ENCODE results near the gene CDKN2AIP.
A peak's percentile ranks its signal among the peaks of the same experiment; 100 is the strongest.

Gene CDKN2AIP

DNA sequence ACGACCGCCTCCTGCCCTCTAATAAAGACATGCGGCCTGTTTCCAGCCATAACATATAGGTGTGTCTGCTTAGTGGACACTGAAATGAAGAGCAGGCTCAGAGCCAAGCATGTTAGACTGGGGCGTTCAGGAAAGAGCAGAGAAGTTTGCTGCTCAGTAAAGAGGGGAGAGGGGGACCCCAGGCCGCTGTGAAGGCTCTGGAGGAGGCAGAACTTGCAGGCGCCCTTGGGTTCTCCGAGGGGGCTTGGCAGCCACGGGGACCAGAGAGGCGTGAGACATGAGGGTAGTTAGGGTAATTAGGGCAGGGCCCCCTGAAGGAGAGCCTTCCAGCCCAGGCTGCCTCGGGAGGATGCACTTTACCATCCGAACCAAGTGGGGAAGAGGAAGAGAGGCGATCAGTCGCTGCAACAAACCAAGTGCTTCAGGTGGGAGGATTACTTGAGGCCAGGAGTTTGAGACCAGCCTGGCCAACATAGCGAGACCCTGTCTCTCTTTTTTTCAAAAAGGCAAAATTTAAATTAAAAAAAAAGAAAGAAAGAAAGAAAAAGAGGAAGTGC, 46.6 kb upstream of the CDKN2AIP start:
- TF ChIP-seq, protein P1, sequence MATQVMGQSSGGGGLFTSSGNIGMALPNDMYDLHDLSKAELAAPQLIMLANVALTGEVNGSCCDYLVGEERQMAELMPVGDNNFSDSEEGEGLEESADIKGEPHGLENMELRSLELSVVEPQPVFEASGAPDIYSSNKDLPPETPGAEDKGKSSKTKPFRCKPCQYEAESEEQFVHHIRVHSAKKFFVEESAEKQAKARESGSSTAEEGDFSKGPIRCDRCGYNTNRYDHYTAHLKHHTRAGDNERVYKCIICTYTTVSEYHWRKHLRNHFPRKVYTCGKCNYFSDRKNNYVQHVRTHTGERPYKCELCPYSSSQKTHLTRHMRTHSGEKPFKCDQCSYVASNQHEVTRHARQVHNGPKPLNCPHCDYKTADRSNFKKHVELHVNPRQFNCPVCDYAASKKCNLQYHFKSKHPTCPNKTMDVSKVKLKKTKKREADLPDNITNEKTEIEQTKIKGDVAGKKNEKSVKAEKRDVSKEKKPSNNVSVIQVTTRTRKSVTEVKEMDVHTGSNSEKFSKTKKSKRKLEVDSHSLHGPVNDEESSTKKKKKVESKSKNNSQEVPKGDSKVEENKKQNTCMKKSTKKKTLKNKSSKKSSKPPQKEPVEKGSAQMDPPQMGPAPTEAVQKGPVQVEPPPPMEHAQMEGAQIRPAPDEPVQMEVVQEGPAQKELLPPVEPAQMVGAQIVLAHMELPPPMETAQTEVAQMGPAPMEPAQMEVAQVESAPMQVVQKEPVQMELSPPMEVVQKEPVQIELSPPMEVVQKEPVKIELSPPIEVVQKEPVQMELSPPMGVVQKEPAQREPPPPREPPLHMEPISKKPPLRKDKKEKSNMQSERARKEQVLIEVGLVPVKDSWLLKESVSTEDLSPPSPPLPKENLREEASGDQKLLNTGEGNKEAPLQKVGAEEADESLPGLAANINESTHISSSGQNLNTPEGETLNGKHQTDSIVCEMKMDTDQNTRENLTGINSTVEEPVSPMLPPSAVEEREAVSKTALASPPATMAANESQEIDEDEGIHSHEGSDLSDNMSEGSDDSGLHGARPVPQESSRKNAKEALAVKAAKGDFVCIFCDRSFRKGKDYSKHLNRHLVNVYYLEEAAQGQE (IDR thresholded peaks at IDR 0.05; ENCODE audit: insufficient replicate concordance, low read depth) = no peak
- TF ChIP-seq, protein P2, sequence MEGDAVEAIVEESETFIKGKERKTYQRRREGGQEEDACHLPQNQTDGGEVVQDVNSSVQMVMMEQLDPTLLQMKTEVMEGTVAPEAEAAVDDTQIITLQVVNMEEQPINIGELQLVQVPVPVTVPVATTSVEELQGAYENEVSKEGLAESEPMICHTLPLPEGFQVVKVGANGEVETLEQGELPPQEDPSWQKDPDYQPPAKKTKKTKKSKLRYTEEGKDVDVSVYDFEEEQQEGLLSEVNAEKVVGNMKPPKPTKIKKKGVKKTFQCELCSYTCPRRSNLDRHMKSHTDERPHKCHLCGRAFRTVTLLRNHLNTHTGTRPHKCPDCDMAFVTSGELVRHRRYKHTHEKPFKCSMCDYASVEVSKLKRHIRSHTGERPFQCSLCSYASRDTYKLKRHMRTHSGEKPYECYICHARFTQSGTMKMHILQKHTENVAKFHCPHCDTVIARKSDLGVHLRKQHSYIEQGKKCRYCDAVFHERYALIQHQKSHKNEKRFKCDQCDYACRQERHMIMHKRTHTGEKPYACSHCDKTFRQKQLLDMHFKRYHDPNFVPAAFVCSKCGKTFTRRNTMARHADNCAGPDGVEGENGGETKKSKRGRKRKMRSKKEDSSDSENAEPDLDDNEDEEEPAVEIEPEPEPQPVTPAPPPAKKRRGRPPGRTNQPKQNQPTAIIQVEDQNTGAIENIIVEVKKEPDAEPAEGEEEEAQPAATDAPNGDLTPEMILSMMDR (IDR thresholded peaks at IDR 0.05; ENCODE audit: insufficient read depth, low read length) = no peak
- TF ChIP-seq POLR2AphosphoS5 (IDR thresholded peaks at IDR 0.05; ENCODE audit: low read depth) (no peak), GABPA (IDR thresholded peaks at IDR 0.05; ENCODE audit: low read depth) (no peak), SPI1 (IDR thresholded peaks at IDR 0.05; ENCODE audit: borderline replicate concordance, low read depth) (no peak)
- no peak for DNase-seq (ENCODE audit: low read depth in 1 of 2, low spot score in 1 of 2)
- H3K27me3 ChIP-seq (ENCODE audit: insufficient read depth, poor library complexity, severe bottlenecking) = no peaks in the 10 kb centered on the region
- H3K27ac ChIP-seq (replicated peaks) = peak overlapping the region; percentile 86
- H3K4me3 ChIP-seq (replicated peaks; ENCODE audit: insufficient read depth, low read length) = no peak overlapping the region

DNA sequence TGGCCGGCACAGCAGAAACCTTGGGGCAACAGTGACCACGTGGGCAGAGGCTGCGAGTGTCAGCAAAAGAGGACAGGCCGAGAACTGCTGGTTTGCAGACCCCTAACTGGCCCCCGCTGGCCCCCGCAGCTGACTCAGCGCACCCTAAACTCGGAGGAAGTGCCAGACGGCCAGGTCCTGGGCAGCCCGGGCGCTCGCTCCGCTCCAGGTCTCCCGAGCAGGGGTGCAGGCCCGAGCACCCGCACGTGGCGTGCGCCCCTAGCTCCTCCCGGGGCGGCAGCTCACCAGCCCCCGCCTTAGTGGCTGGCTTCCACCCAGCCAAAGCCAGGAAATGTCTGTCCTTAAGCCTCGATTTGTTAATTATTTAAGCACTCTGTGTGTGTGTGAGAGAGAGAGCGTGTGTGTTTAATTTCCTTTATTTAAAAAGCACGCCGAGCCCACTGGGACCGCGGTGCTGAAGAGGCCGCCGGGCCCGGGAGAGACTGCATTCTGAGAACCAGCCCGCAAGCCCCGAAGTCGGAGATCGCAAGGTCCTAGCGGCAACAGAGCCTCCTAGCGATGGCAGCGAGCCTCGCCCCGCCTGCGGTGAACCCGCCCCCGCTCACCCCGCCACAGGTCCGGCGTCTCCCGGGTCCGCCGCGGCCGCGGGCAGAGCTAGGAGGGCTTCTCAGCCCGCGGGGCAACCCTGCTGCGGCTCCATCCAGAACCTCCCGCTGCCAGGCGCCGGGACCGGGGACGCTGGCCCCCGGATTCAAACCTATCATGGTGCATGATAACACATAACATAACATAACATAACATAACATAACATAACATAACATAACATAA, 45.9 kb upstream of the CDKN2AIP start:
- TF ChIP-seq, protein P1 (IDR thresholded peaks at IDR 0.05; ENCODE audit: insufficient replicate concordance, low read depth) = peak; percentile 17
- TF ChIP-seq, protein P2 (IDR thresholded peaks at IDR 0.05; ENCODE audit: insufficient read depth, low read length) = peak; percentile 14
- TF ChIP-seq GABPA (IDR thresholded peaks at IDR 0.05; ENCODE audit: low read depth) = no peak; the same call in 1 of the 2 replicates
- TF ChIP-seq POLR2AphosphoS5 (IDR thresholded peaks at IDR 0.05; ENCODE audit: low read depth) = peak; percentile 49
- peak; percentile 99 for TF ChIP-seq SPI1 (IDR thresholded peaks at IDR 0.05; ENCODE audit: borderline replicate concordance, low read depth)
- Histone ChIP-seq H3K4me3 (replicated peaks; ENCODE audit: insufficient read depth, low read length) (peak overlapping the region; percentile 23), H3K27ac (replicated peaks) (peak overlapping the region; percentile 86), H3K27me3 (ENCODE audit: insufficient read depth, poor library complexity, severe bottlenecking) (no peaks in the 10 kb centered on the region)
- DNase-seq (ENCODE audit: low read depth in 1 of 2, low spot score in 1 of 2) = peak; percentile 43 to 76

DNA sequence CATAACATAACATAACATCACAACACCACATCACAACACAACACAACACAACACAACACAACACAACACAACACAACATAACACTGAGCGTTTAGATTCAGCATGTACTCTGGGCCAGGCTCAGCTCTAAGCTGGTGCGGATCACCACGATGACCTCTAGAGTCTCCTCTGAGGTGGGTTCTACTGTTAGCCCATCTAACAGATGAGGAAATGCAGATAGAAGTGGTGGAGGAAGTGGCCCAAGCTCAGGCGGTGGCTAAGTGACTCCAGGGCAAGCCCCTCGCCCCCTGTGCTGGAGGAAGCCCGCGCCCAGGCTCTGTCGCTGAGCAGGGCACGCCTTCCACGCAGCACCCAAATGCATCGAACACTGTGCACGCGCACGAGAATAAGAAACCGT, 45.3 kb upstream of the CDKN2AIP start:
- peak overlapping the region; percentile 23 for H3K4me3 ChIP-seq (replicated peaks; ENCODE audit: insufficient read depth, low read length)
- no peaks in the 10 kb centered on the region for H3K27me3 ChIP-seq (ENCODE audit: insufficient read depth, poor library complexity, severe bottlenecking)
- no peak for DNase-seq (ENCODE audit: low read depth in 1 of 2, low spot score in 1 of 2)
- peak; percentile 13; the same call in 1 of the 2 replicates for TF ChIP-seq SPI1 (IDR thresholded peaks at IDR 0.05; ENCODE audit: borderline replicate concordance, low read depth)
- TF ChIP-seq GABPA (IDR thresholded peaks at IDR 0.05; ENCODE audit: low read depth) = no peak
- TF ChIP-seq, protein P1 (IDR thresholded peaks at IDR 0.05; ENCODE audit: insufficient replicate concordance, low read depth) = no peak
- TF ChIP-seq, protein P2 (IDR thresholded peaks at IDR 0.05; ENCODE audit: insufficient read depth, low read length) = no peak
- TF ChIP-seq POLR2AphosphoS5 (IDR thresholded peaks at IDR 0.05; ENCODE audit: low read depth) = no peak
- H3K27ac ChIP-seq (replicated peaks) = no peak overlapping the region; the same call in 1 of the 2 replicates

Measured in HL-60 (cell line).